PC-3 (cell line): ENCODE results near the gene GPR137B.

Experiments used
- CTCF ChIP-seq: fragments of 300-600 bp; sonication (generic); conservative IDR thresholded peaks from 2 replicates; pipeline ENCODE4 v1.5.1; 2017; ENCODE audit warnings: antibody characterized with exemption, low read depth, mild to moderate bottlenecking, low read length
- EZH2 ChIP-seq: fragments of 300-600 bp; sonication (generic); IDR thresholded peaks from one replicate; pipeline ENCODE4 v1.6.1; 2017; ENCODE audit warnings: antibody characterized with exemption, mild to moderate bottlenecking, low read length; ENCODE audit not compliant: unreplicated experiment
- EZH2phosphoT487 ChIP-seq: fragments of 300-600 bp; sonication (generic); IDR thresholded peaks from 2 replicates; pipeline ENCODE4 v1.6.1; 2018; ENCODE audit warnings: mild to moderate bottlenecking, antibody characterized with exemption, low read length, borderline replicate concordance

- no peak for TF ChIP-seq CTCF
- TF ChIP-seq EZH2, result no peak
- TF ChIP-seq EZH2phosphoT487, result no peak
Observed at GRCh38 chr1:236154671-236155398, 12.5 kb downstream of the GPR137B start.
